Superior temporal gyrus (tissue), 1 donor: ENCODE measurements around the gene GRAPL.
A peak's percentile ranks its signal among the peaks of the same experiment; 100 is the strongest.
"Not testable (repeated sequence)": the region's sequence is repeated elsewhere in the genome, so short reads cannot be mapped to it uniquely, and the experiment has no call there.

Experiments used
- DNase-seq: peaks from one replicate; pipeline ENCODE4 v3.0.0-alpha.2; 2016; ENCODE audit errors: extremely low spot score

Gene GRAPL

GRCh38 chr17:19127148-19127980, at the start of gene GRAPL:
Gene GRAPL (plus strand): TSS chr17:19127589. CDS start chr17:19127620, 31 bp downstream.
- not testable (repeated sequence) for DNase-seq

GRCh38 chr17:19088804-19089685, 38.3 kb upstream of the GRAPL start:
- not testable (repeated sequence) for DNase-seq

- DNase-seq: not testable (repeated sequence)
These were observed 37.2 kb upstream of the GRAPL start for GRCh38 chr17:19090058-19090772.

- DNase-seq: not testable (repeated sequence)
These were observed 34.4 kb upstream of the GRAPL start for GRCh38 chr17:19092737-19093683.

- not testable (repeated sequence) for DNase-seq
These were observed 33.5 kb upstream of the GRAPL start for GRCh38 chr17:19093684-19094438.

- DNase-seq: not testable (repeated sequence)
These were observed 18.9 kb upstream of the GRAPL start for GRCh38 chr17:19108517-19108916.

- DNase-seq: not testable (repeated sequence)
These were observed 16.9 kb upstream of the GRAPL start for GRCh38 chr17:19110189-19111097.

- DNase-seq: peak; percentile 15
These were observed 16.2 kb upstream of the GRAPL start for GRCh38 chr17:19111111-19111711.

GRCh38 chr17:19111801-19112458, 15.5 kb upstream of the GRAPL start:
- DNase-seq: peak; percentile 9

- not testable (repeated sequence) for DNase-seq
These were observed 14.9 kb upstream of the GRAPL start for GRCh38 chr17:19112459-19112826.

GRCh38 chr17:19118695-19119094, 8.7 kb upstream of the GRAPL start:
- not testable (repeated sequence) for DNase-seq

- DNase-seq: not testable (repeated sequence)
These were observed 2.1 kb upstream of the GRAPL start for GRCh38 chr17:19125289-19125688.

GRCh38 chr17:19129500-19129899, 2.1 kb downstream of the GRAPL start:
- not testable (repeated sequence) for DNase-seq

GRCh38 chr17:19131108-19131507, 3.7 kb downstream of the GRAPL start:
- DNase-seq: not testable (repeated sequence)

GRCh38 chr17:19131772-19132171, 4.4 kb downstream of the GRAPL start:
- DNase-seq: not testable (repeated sequence)

- DNase-seq: not testable (repeated sequence)
These were observed 6.4 kb downstream of the GRAPL start for GRCh38 chr17:19133793-19134192.

- DNase-seq: not testable (repeated sequence)
These were observed 8.0 kb downstream of the GRAPL start for GRCh38 chr17:19135391-19135790.

GRCh38 chr17:19136138-19136537, 8.7 kb downstream of the GRAPL start:
- not testable (repeated sequence) for DNase-seq
